ENCODE measurements around the gene TOMM40. TPM values are rescaled to one million over a fixed set of nuclear protein-coding genes. Genes with fewer than 3 reads are reported as not detected.
"Not testable (repeated sequence)": the region's sequence is repeated elsewhere in the genome, so short reads cannot be mapped to it uniquely, and the experiment has no call there.

TOMM40 gene
- total RNA-seq, 1 experiment from 2014 or later: 83.6 TPM

- Histone ChIP-seq H2AFZ (no peak overlapping the region), H3F3A (ENCODE audit: insufficient read depth, low read depth) (peaks cover under 1% of the 10 kb centered on the region), H3K9me3 (ENCODE audit: insufficient read depth, low read depth) (no peaks in the 10 kb centered on the region), H3K4me1 (replicated peaks; ENCODE audit: insufficient read depth) (peaks cover 16% of the 10 kb centered on the region), H3K27ac (no peak overlapping the region), H4K20me1 (ENCODE audit: insufficient read depth) (no peaks in the 10 kb centered on the region), H3K27me3 (ENCODE audit: insufficient read depth, low read depth) (no peaks in the 10 kb centered on the region), H3K79me2 (ENCODE audit: low read depth) (no peaks in the 10 kb centered on the region), H3K36me3 (ENCODE audit: low read depth) (no peaks in the 10 kb centered on the region; the same call in 1 of the 2 replicates), H3K4me2 (no peak overlapping the region), H3K4me3 (no peak overlapping the region), H3K9me2 (ENCODE audit: insufficient read depth) (no peaks in the 10 kb centered on the region)
- DNase-seq: no peak
- ChIA-PET POLR2A (ENCODE audit: unreplicated experiment) (no interaction called here), CTCF (no interaction called here)
- BruUV-seq (replicated peaks): no TSS peak
- intact Hi-C loops (cut with micrococcal nuclease; ENCODE audit: unreplicated experiment): no loop called here
- no peak for TF ChIP-seq EZH2 (IDR thresholded peaks at IDR 0.05; ENCODE audit: low read depth)
- no peak for TF ChIP-seq CTCF (conservative IDR thresholded peaks at IDR 0.05)
These were observed 9.0 kb upstream of the TOMM40 start for GRCh38 chr19:44882063-44882462.

GRCh38 chr19:44882619-44883397, 8.2 kb upstream of the TOMM40 start:
- H3K4me2 ChIP-seq; intact Hi-C loops (cut with micrococcal nuclease; ENCODE audit: unreplicated experiment); H3F3A ChIP-seq (ENCODE audit: insufficient read depth, low read depth); H4K20me1 ChIP-seq (ENCODE audit: insufficient read depth); H2AFZ ChIP-seq; H3K9me3 ChIP-seq (ENCODE audit: insufficient read depth, low read depth); H3K27me3 ChIP-seq (ENCODE audit: insufficient read depth, low read depth); POLR2A ChIA-PET (ENCODE audit: unreplicated experiment); H3K9me2 ChIP-seq (ENCODE audit: insufficient read depth); DNase-seq; H3K36me3 ChIP-seq (ENCODE audit: low read depth); H3K27ac ChIP-seq; H3K79me2 ChIP-seq (ENCODE audit: low read depth); H3K4me3 ChIP-seq; BruUV-seq (replicated peaks); CTCF ChIA-PET: not testable (repeated sequence)
- peaks cover 14% of the 10 kb centered on the region for H3K4me1 ChIP-seq (replicated peaks; ENCODE audit: insufficient read depth)

DNA sequence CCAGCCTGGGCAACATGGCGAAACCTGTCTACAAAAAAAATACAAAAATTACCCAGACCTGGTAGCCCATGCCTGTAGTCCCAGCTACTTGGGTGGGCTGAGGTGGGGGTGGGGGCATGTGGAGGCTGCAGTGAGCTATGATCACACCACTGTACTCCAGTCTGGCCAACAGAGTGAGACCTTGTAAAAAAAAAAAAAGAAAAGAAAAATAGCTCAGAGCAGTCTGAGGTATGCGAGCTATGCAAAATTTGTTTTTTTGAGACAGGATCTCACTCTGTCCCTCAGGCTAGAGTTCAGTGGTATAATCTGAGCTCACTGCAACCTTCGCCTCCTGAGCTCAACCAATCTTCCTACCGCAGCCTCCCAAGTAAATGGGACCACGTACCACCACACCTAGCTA, 7.1 kb upstream of the TOMM40 start:
- no peak for DNase-seq
- ChIA-PET CTCF (interaction anchor here (0.7 kb wide), 1 partner anchor 20 kb away, joined by 3 read pairs; no protein-coding TSS in a partner anchor), POLR2A (ENCODE audit: unreplicated experiment) (interaction anchor here (0.6 kb wide), 1 partner anchor 296 kb away, joined by 3 read pairs; no protein-coding TSS in a partner anchor)
- H3K9me3 ChIP-seq (ENCODE audit: insufficient read depth, low read depth): no peaks in the 10 kb centered on the region
- no peaks in the 10 kb centered on the region for H4K20me1 ChIP-seq (ENCODE audit: insufficient read depth)
- H3K9me2 ChIP-seq (ENCODE audit: insufficient read depth): no peaks in the 10 kb centered on the region
- H3K4me3 ChIP-seq: no peak overlapping the region
- H3K27ac ChIP-seq: no peak overlapping the region
- H3K79me2 ChIP-seq (ENCODE audit: low read depth): no peaks in the 10 kb centered on the region
- peaks cover 3% of the 10 kb centered on the region; the same call in 1 of the 2 replicates for H3F3A ChIP-seq (ENCODE audit: insufficient read depth, low read depth)
- H3K4me1 ChIP-seq (replicated peaks; ENCODE audit: insufficient read depth): peaks cover 4% of the 10 kb centered on the region
- TF ChIP-seq EZH2 (IDR thresholded peaks at IDR 0.05; ENCODE audit: low read depth) (no peak), CTCF (conservative IDR thresholded peaks at IDR 0.05) (no peak)
- no peaks in the 10 kb centered on the region for H3K27me3 ChIP-seq (ENCODE audit: insufficient read depth, low read depth)
- no peak overlapping the region for H3K4me2 ChIP-seq
- no peak overlapping the region for H2AFZ ChIP-seq
- intact Hi-C loops (cut with micrococcal nuclease; ENCODE audit: unreplicated experiment): no loop called here
- no TSS peak for BruUV-seq (replicated peaks)
- H3K36me3 ChIP-seq (ENCODE audit: low read depth): no peaks in the 10 kb centered on the region; the same call in 1 of the 2 replicates

Measured in PC-9 (cell line).